Suprapubic skin (tissue), 4 donors: Measurements from ENCODE around the gene CBX4. TPM values are rescaled to one million over a fixed set of nuclear protein-coding genes. Genes with fewer than 3 reads are reported as not detected.

ENCODE experiments used
- DNase-seq, 2 donors: peaks; one replicate each; pipeline ENCODE4 v3.0.0-alpha.2; 2019; ENCODE audit warnings: low spot score in 2 of 2
- H3K27ac ChIP-seq: fragments of 200-600 bp; sonication (generic); one replicate; pipeline ENCODE4 v1.5.1; 2019
- H3K27me3 ChIP-seq: fragments of 200-600 bp; sonication (generic); one replicate; pipeline ENCODE4 v1.5.1; 2019
- H3K36me3 ChIP-seq: fragments of 200-600 bp; sonication (generic); one replicate; pipeline ENCODE4 v1.5.1; 2019
- H3K4me1 ChIP-seq: fragments of 200-600 bp; sonication (generic); one replicate; pipeline ENCODE4 v1.5.1; 2019
- H3K4me3 ChIP-seq: fragments of 200-600 bp; sonication (generic); one replicate; pipeline ENCODE4 v1.5.1; 2019; ENCODE audit warnings: mild to moderate bottlenecking
- H3K9me3 ChIP-seq: fragments of 200-600 bp; sonication (generic); one replicate; pipeline ENCODE4 v1.5.1; 2019
- CTCF ChIP-seq, 2 donors: fragments of 200-600 bp in 1 of 2; fragments of 450-650 bp in 1 of 2; sonication (generic) in 1 of 2; IDR thresholded peaks; one replicate each; pipeline ENCODE4 v1.5.1; 2016 to 2019; ENCODE audit warnings: antibody characterized with exemption in 2 of 2, mild to moderate bottlenecking in 1 of 2, moderate library complexity in 1 of 2
- EP300 ChIP-seq: sonication (generic); formaldehyde crosslinking; IDR thresholded peaks from one replicate; pipeline ENCODE4 v1.6.1; 2017; ENCODE audit warnings: antibody characterized with exemption
- POLR2A ChIP-seq, 2 donors: fragments of 450-650 bp; IDR thresholded peaks; one replicate each; pipeline ENCODE4 v1.6.1; 2017; ENCODE audit warnings: antibody characterized with exemption in 2 of 2, mild to moderate bottlenecking in 2 of 2, moderate library complexity in 2 of 2
- POLR2AphosphoS5 ChIP-seq, 3 donors: sonication (generic); formaldehyde crosslinking; IDR thresholded peaks; one replicate each; pipeline ENCODE4 v1.6.1; 2017; ENCODE audit warnings: antibody characterized with exemption in 3 of 3
- WGBS: methylation state at CpG from one replicate; pipeline ENCODE4 v1.1.5; 2018; 5-methylcytosine and 5-hydroxymethylcytosine counted together
- total RNA-seq, 4 donors: library from RNA; depleted of rRNA; stranded (reverse); fragments of >200 nt; gene quantifications; one replicate each; pipeline ENCODE4 v1.1.0, GENCODE V29; 2016

The CBX4 gene
- total RNA-seq, 4 donors from 2014 or later = 33.0 to 47.7 (median 38.0) TPM

GRCh38 chr17:79833744-79834564 is 5.3 kb downstream of the CBX4 start:
- no peak overlapping the region for H3K4me3 ChIP-seq
- DNase-seq = no peak
- no peaks in the 10 kb centered on the region for H3K27me3 ChIP-seq
- TF ChIP-seq POLR2AphosphoS5 (IDR thresholded peaks at IDR 0.05) = no peak
- no peak for TF ChIP-seq EP300
- no peak for TF ChIP-seq CTCF (IDR thresholded peaks at IDR 0.05)
- TF ChIP-seq POLR2A (IDR thresholded peaks at IDR 0.05) = no peak
- H3K9me3 ChIP-seq = no peaks in the 10 kb centered on the region
- peaks cover 66% of the 10 kb centered on the region for H3K4me1 ChIP-seq
- WGBS = 94% methylated on average over 11 of the region's 83 CpGs
- no peak overlapping the region for H3K27ac ChIP-seq
- H3K36me3 ChIP-seq = peaks cover 20% of the 10 kb centered on the region

GRCh38 chr17:79833110-79833450 is 6.2 kb downstream of the CBX4 start:
- H3K4me3 ChIP-seq = peak overlapping the region; percentile 28
- peaks cover 64% of the 10 kb centered on the region for H3K4me1 ChIP-seq
- H3K9me3 ChIP-seq = no peaks in the 10 kb centered on the region
- DNase-seq = no peak
- TF ChIP-seq POLR2AphosphoS5 (IDR thresholded peaks at IDR 0.05) = no peak
- no peak for TF ChIP-seq CTCF (IDR thresholded peaks at IDR 0.05)
- no peak overlapping the region for H3K27ac ChIP-seq
- H3K27me3 ChIP-seq = no peaks in the 10 kb centered on the region
- WGBS = 80% methylated on average over 7 of the region's 7 CpGs
- peaks cover 20% of the 10 kb centered on the region for H3K36me3 ChIP-seq

GRCh38 chr17:79832218-79833109 is 6.8 kb downstream of the CBX4 start:
- no peaks in the 10 kb centered on the region for H3K9me3 ChIP-seq
- H3K4me3 ChIP-seq = peak overlapping the region; percentile 28
- peaks cover 58% of the 10 kb centered on the region for H3K4me1 ChIP-seq
- no peak for DNase-seq
- 51% methylated on average over 30 of the region's 72 CpGs for WGBS
- H3K27me3 ChIP-seq = no peaks in the 10 kb centered on the region
- no peak for TF ChIP-seq POLR2AphosphoS5 (IDR thresholded peaks at IDR 0.05)
- TF ChIP-seq CTCF (IDR thresholded peaks at IDR 0.05) = no peak
- TF ChIP-seq POLR2A (IDR thresholded peaks at IDR 0.05) = no peak
- no peak for TF ChIP-seq EP300
- peak overlapping the region; percentile 23 for H3K27ac ChIP-seq
- peaks cover 20% of the 10 kb centered on the region for H3K36me3 ChIP-seq

GRCh38 chr17:79831265-79832217 is 7.7 kb downstream of the CBX4 start:
- Histone ChIP-seq H3K4me1 (peaks cover 48% of the 10 kb centered on the region), H3K9me3 (no peaks in the 10 kb centered on the region), H3K27ac (peak overlapping the region; percentile 23), H3K4me3 (peak overlapping the region; percentile 28), H3K27me3 (no peaks in the 10 kb centered on the region), H3K36me3 (peaks cover 20% of the 10 kb centered on the region)
- 52% methylated on average over 27 of the region's 33 CpGs for WGBS
- no peak for DNase-seq
- TF ChIP-seq CTCF (IDR thresholded peaks at IDR 0.05) (no peak), POLR2AphosphoS5 (IDR thresholded peaks at IDR 0.05) (no peak), EP300 (no peak), POLR2A (IDR thresholded peaks at IDR 0.05) (no peak)
